Nephron progenitor cell (in vitro differentiated cells): ENCODE data around the gene TBC1D2.

Experiments used
- DNase-seq: peaks from one replicate; pipeline ENCODE4 v3.0.0; 2021
- H3K27ac Mint-ChIP-seq: 2 replicates; pipeline ENCODE4 v1.8.0; 2021; ENCODE audit warnings: mild to moderate bottlenecking, moderate library complexity, mixed read lengths
- H3K27me3 Mint-ChIP-seq: 2 replicates; pipeline ENCODE4 v1.8.0; 2021; ENCODE audit warnings: mild to moderate bottlenecking, low read depth, mixed read lengths; ENCODE audit not compliant: poor library complexity
- H3K36me3 Mint-ChIP-seq: 2 replicates; pipeline ENCODE4 v1.8.0; 2021; ENCODE audit warnings: low read depth, mixed read lengths
- H3K4me1 Mint-ChIP-seq: 2 replicates; pipeline ENCODE4 v1.8.0; 2021; ENCODE audit warnings: mixed read lengths
- H3K4me3 Mint-ChIP-seq: 2 replicates; pipeline ENCODE4 v1.8.0; 2021; ENCODE audit warnings: mild to moderate bottlenecking, moderate library complexity, mixed read lengths
- H3K9me3 Mint-ChIP-seq: 2 replicates; pipeline ENCODE4 v1.8.0; 2021; ENCODE audit warnings: mild to moderate bottlenecking, moderate library complexity, mixed read lengths
- TF ChIP-seq, protein P1 (sequence below): fragments of 200-600 bp; sonication (generic); IDR thresholded peaks from 2 replicates; pipeline ENCODE4 v1.5.0; 2021; ENCODE audit warnings: antibody characterized with exemption

TBC1D2 gene

DNA sequence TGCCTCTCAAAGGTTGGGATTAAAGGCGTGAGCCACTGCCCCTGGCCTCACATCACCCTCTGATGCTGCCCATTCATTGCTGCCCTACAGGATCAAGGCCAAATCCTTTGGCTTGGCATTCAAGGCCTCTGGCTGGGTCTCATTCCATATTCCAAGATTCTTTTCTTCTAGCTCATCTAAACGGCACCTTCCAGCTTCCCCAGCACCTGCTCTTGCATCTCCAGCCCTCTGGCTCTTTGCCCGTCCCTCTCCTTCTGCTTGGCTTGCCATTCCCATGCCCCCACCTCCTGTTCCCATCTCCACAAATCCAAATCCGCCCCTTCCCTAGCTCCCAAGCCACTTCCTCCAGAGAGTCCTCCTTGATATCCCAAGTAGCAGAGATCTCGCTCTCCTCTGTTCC lies 96.1 kb downstream of the TBC1D2 start:
- no peaks in the 10 kb centered on the region for H3K9me3 Mint-ChIP-seq
- H3K4me1 Mint-ChIP-seq: no peaks in the 10 kb centered on the region
- no peaks in the 10 kb centered on the region for H3K36me3 Mint-ChIP-seq
- peaks cover 2% of the 10 kb centered on the region for H3K27me3 Mint-ChIP-seq
- H3K4me3 Mint-ChIP-seq: no peak overlapping the region
- no peak for DNase-seq
- TF ChIP-seq, protein P1, sequence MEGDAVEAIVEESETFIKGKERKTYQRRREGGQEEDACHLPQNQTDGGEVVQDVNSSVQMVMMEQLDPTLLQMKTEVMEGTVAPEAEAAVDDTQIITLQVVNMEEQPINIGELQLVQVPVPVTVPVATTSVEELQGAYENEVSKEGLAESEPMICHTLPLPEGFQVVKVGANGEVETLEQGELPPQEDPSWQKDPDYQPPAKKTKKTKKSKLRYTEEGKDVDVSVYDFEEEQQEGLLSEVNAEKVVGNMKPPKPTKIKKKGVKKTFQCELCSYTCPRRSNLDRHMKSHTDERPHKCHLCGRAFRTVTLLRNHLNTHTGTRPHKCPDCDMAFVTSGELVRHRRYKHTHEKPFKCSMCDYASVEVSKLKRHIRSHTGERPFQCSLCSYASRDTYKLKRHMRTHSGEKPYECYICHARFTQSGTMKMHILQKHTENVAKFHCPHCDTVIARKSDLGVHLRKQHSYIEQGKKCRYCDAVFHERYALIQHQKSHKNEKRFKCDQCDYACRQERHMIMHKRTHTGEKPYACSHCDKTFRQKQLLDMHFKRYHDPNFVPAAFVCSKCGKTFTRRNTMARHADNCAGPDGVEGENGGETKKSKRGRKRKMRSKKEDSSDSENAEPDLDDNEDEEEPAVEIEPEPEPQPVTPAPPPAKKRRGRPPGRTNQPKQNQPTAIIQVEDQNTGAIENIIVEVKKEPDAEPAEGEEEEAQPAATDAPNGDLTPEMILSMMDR: no peak
- H3K27ac Mint-ChIP-seq: peak overlapping the region; percentile 49

GRCh38 chr9:98158071-98158831 lies 97.2 kb downstream of the TBC1D2 start:
- DNase-seq: no peak
- TF ChIP-seq, protein P1: no peak
- Mint-ChIP-seq H3K27ac (no peak overlapping the region), H3K36me3 (no peaks in the 10 kb centered on the region), H3K9me3 (no peaks in the 10 kb centered on the region), H3K4me1 (no peaks in the 10 kb centered on the region), H3K27me3 (no peaks in the 10 kb centered on the region), H3K4me3 (no peak overlapping the region)

- H3K36me3 Mint-ChIP-seq: no peaks in the 10 kb centered on the region
- H3K4me1 Mint-ChIP-seq: no peaks in the 10 kb centered on the region
- no peaks in the 10 kb centered on the region for H3K27me3 Mint-ChIP-seq
- H3K4me3 Mint-ChIP-seq: no peak overlapping the region
- TF ChIP-seq, protein P1: no peak
- no peak overlapping the region for H3K27ac Mint-ChIP-seq
- H3K9me3 Mint-ChIP-seq: no peaks in the 10 kb centered on the region
- no peak for DNase-seq
These were observed 98.1 kb downstream of the TBC1D2 start for GRCh38 chr9:98157372-98157771.

GRCh38 chr9:98154678-98155077 lies 100.8 kb downstream of the TBC1D2 start:
- peaks cover 3% of the 10 kb centered on the region for H3K27me3 Mint-ChIP-seq
- TF ChIP-seq, protein P1: no peak
- DNase-seq: no peak
- H3K4me1 Mint-ChIP-seq: peaks cover 5% of the 10 kb centered on the region
- H3K9me3 Mint-ChIP-seq: no peaks in the 10 kb centered on the region
- no peaks in the 10 kb centered on the region for H3K36me3 Mint-ChIP-seq
- no peak overlapping the region for H3K27ac Mint-ChIP-seq
- no peak overlapping the region for H3K4me3 Mint-ChIP-seq

- Mint-ChIP-seq H3K27me3 (peaks cover 3% of the 10 kb centered on the region), H3K9me3 (no peaks in the 10 kb centered on the region), H3K4me1 (peaks cover 5% of the 10 kb centered on the region), H3K27ac (no peak overlapping the region), H3K4me3 (no peak overlapping the region), H3K36me3 (no peaks in the 10 kb centered on the region)
- no peak for DNase-seq
- TF ChIP-seq, protein P1: no peak
These were observed 102.9 kb downstream of the TBC1D2 start for GRCh38 chr9:98152526-98152925.

- Mint-ChIP-seq H3K36me3 (no peaks in the 10 kb centered on the region), H3K27ac (no peak overlapping the region), H3K9me3 (no peaks in the 10 kb centered on the region), H3K4me1 (peaks cover 14% of the 10 kb centered on the region), H3K27me3 (peaks cover 3% of the 10 kb centered on the region), H3K4me3 (no peak overlapping the region)
- DNase-seq: no peak
- TF ChIP-seq, protein P1: no peak
These were observed 104.7 kb downstream of the TBC1D2 start for GRCh38 chr9:98150721-98151120.
